Measurements from ENCODE around the gene TRMT1L. TPM values are rescaled to one million over a fixed set of nuclear protein-coding genes. Genes with fewer than 3 reads are reported as not detected.

The TRMT1L gene
- total RNA-seq, 1 experiment from 2014 or later, result 28.3 TPM

GRCh38 chr1:185073725-185074124, 83.0 kb downstream of the TRMT1L start:
- ATAC-seq, result no peak
- intact Hi-C loops (cut with micrococcal nuclease), result no loop called here

More at GRCh38 chr1:185073725-185074124, 83.0 kb downstream of the TRMT1L start:
- H3K9me3 ChIP-seq (ENCODE audit: control insufficient read depth in 1 of 2, insufficient read depth in 1 of 2, low read depth in 1 of 2, low read length in 2 of 2), result no peaks in the 10 kb centered on the region
- no TSS peak for BruUV-seq (replicated peaks)
- H2AFZ ChIP-seq (ENCODE audit: low read depth, low read length, poor library complexity, severe bottlenecking), result no peak overlapping the region
- ChIA-PET POLR2A (no interaction called here), RAD21 (ENCODE audit: low non-redundant PET in 1 of 2, low total read pairs in 2 of 2, uncharacterized antibody in 2 of 2, unreplicated experiment in 2 of 2) (no interaction called here), CTCF (no interaction called here)
- no peak overlapping the region for H3K4me2 ChIP-seq (ENCODE audit: low read length)
- no peak overlapping the region for H3K4me3 ChIP-seq (replicated peaks in 1 of 2; ENCODE audit: low read depth in 1 of 2, low read length in 2 of 2)
- no peaks in the 10 kb centered on the region for H4K20me1 ChIP-seq (ENCODE audit: insufficient read depth)
- peaks cover 0 to 4% of the 10 kb centered on the region in 2 experiments; a peak in 1 of 4 replicates for H3K4me1 ChIP-seq (ENCODE audit: control insufficient read depth in 1 of 2, insufficient read depth in 2 of 2, low read length in 2 of 2)
- no peak for DNase-seq (ENCODE audit: low read depth, low spot score)
- H3K9ac ChIP-seq (ENCODE audit: low read length), result no peak overlapping the region
- no peaks in the 10 kb centered on the region for H3K9me2 ChIP-seq (ENCODE audit: insufficient read depth)
- H3K36me3 ChIP-seq (ENCODE audit: control insufficient read depth in 1 of 2, insufficient read depth in 2 of 2, low read length in 2 of 2), result no peaks in the 10 kb centered on the region
- peaks cover 94% of the 10 kb centered on the region for H3K79me2 ChIP-seq (ENCODE audit: insufficient read depth, low read length)
- H3K27me3 ChIP-seq (ENCODE audit: insufficient read depth, low read length), result no peaks in the 10 kb centered on the region
- TF ChIP-seq YY1 (IDR thresholded peaks at IDR 0.05; ENCODE audit: extremely low read depth, insufficient replicate concordance, low read depth, low read length), result no peak
- TF ChIP-seq SP1 (IDR thresholded peaks at IDR 0.05; ENCODE audit: low read depth), result no peak
- no peak for TF ChIP-seq SIN3A (IDR thresholded peaks at IDR 0.05; ENCODE audit: low read depth)
- no peak for TF ChIP-seq EZH2 (IDR thresholded peaks at IDR 0.05)
- no peak for TF ChIP-seq ZBTB33 (IDR thresholded peaks at IDR 0.05; ENCODE audit: extremely low read depth, insufficient replicate concordance, low read length)
- no peak for TF ChIP-seq ELF1 (IDR thresholded peaks at IDR 0.05; ENCODE audit: borderline replicate concordance, low read depth)
- TF ChIP-seq POLR2A (IDR thresholded peaks at IDR 0.05; ENCODE audit: borderline replicate concordance, extremely low read depth, insufficient read depth, insufficient read length), result no peak
- no peak for TF ChIP-seq CEBPB (IDR thresholded peaks at IDR 0.05; ENCODE audit: low read depth)
- no peak for TF ChIP-seq SRF (IDR thresholded peaks at IDR 0.05; ENCODE audit: low read depth)
- no peak for TF ChIP-seq ZFX (IDR thresholded peaks at IDR 0.05)
- TF ChIP-seq EZH2phosphoT487 (IDR thresholded peaks at IDR 0.05; ENCODE audit: borderline replicate concordance), result no peak
- TF ChIP-seq CBX3 (IDR thresholded peaks at IDR 0.05; ENCODE audit: low read depth), result no peak
- no peak for TF ChIP-seq RAD21 (IDR thresholded peaks at IDR 0.05; ENCODE audit: low read depth)
- no peak overlapping the region for H3K27ac ChIP-seq (ENCODE audit: low read depth, low read length)

Measured in HCT116 (cell line).